ENCODE measurements around the gene FGGY.
"Not testable (repeated sequence)": the region's sequence is repeated elsewhere in the genome, so short reads cannot be mapped to it uniquely, and the experiment has no call there.

FGGY gene

GRCh38 chr1:59564192-59564891, 267.4 kb downstream of the FGGY start:
- DNase-seq (ENCODE audit: extremely low read depth in 1 of 2, low read depth in 1 of 2) = no peak

DNA sequence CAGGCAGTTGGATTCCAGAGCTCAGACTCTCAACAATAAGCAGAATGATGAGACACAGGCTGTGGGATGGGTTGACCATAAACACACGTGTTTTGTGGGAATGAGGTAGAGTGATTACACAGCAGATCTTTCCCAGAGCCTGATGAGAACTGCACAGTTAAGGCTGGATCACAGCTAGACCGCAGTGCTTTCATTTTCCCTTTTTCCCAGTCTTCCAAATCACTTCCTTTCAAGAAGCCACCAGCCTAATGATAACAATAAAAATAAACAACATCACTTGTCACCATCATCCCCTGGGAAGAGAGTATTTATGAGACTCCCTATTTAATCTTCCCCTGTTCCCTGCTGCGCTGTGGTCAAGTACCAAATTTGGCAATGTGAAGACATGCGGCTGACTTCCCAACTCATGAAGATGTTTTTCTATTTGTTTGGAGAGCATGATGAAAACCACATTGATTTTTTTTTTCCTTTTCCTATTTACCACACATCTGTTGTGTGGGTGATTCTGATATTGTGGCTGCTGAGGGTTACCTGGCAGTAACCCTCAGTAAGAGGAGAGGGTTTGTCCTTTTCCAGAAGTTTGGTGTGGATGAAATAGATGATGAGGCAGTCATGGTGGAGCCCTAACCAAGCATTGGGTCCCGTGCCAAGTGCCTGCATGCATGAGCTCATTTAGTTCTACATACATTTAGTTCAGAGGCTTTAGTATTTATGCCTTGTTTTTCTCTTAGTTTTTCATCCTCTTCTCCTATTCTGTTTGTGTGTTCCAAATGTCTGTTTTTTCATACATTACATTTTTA, 268.9 kb downstream of the FGGY start:
- DNase-seq (ENCODE audit: extremely low read depth in 1 of 2, low read depth in 1 of 2) = no peak

DNA sequence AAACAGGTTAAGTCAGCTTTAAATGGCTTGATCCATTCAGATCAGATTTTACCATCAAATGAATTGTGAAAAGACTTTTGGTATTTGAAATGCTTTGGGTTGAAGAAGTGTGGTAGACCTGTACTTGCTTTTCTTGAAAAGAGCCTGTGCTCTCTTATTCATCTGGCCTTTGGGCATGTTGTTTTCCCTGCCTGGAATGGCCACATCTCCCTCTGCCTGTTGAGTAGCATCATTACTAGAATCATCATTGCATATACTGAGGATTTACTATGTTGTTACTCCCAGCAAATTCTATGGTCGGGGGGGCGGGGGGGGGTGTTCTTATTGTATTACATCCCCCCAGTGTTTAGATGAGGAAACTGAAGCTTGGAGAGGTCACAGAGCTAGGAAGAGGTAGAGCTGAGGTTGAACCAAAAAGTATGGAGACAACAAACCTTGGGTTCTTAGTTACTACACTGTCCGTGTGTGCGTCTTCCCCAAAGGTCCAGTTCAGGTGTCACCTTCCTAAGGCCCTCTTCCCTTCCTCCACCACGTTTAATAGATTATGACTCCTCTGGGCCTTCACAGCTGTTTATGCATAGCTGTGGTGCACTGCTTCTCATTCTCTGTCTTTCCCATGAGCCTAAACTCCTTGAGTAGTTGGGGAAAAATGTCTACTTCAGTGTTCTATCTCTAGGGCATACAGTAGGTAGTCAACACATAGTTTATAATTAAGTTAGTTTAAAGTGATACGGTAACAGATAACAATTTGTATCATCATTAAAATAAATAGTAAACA, 271.5 kb downstream of the FGGY start:
- no peak for DNase-seq (ENCODE audit: extremely low read depth in 1 of 2, low read depth in 1 of 2)

DNA sequence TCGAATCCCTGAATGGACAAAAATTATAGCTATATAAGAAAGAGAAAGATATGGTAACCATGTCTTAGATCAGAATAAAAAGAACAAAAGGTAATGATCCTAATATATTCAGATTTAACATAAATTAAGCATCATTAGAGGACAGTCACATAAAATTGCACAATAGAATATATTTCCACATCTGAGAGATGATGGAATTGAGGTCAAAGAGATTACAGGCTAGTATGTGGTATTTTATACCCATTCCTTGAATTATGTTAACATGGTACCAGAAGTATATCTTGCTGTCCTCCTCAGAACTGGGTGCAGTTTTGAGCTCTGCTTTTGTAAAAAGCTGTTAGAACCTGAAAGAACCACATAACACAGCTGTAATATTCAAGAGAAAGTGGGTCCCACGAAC, 272.3 kb downstream of the FGGY start:
- no peak for DNase-seq (ENCODE audit: extremely low read depth in 1 of 2, low read depth in 1 of 2)

DNA sequence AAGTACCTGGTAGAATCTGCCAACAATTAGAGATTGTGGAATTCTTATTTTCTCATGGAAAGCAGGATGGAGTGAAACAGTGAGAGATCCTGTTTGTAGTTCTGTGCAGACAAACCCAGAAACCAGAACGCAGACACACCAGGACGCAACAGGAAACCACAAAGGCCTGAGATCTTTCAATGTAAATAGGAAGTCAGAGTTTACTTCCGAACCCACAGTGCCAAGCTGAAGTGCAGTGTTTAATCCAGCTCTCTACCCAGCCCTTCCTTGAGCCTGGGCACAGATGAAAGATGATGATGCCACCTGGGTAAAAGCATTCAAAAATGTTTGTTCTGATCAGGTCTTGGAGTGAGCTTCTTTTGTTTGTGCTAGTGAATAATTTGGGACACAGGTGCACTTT, 273.6 kb downstream of the FGGY start:
- no peak for DNase-seq (ENCODE audit: extremely low read depth in 1 of 2, low read depth in 1 of 2)

- DNase-seq (ENCODE audit: extremely low read depth in 1 of 2, low read depth in 1 of 2) = no peak
These were observed 277.2 kb downstream of the FGGY start for GRCh38 chr1:59574085-59574484.

- DNase-seq (ENCODE audit: extremely low read depth in 1 of 2, low read depth in 1 of 2) = no peak
These were observed 280.9 kb downstream of the FGGY start for GRCh38 chr1:59577774-59578173.

DNA sequence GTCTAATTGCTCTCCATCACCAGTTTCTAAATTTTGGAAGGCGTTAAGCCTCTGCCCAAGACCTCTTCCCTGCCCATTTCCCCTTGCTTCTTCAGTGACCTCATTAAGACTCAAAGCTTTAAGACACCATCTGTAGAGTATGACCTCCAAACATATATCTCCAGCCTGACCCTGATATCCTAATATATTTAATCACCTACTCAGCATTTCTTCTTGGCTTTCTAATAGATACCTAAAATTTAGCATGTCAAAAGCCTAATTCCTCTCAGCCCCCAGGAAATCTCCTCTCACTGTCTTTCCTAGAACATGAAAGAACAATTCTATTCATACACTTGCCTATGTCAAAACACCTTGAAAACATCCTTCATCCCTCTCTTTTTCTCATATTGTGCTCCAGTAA, 282.3 kb downstream of the FGGY start:
- no peak for DNase-seq (ENCODE audit: extremely low read depth in 1 of 2, low read depth in 1 of 2)

- DNase-seq (ENCODE audit: extremely low read depth in 1 of 2, low read depth in 1 of 2) = no peak
These were observed 283.4 kb downstream of the FGGY start for GRCh38 chr1:59580257-59580656.

- not testable (repeated sequence) for DNase-seq (ENCODE audit: extremely low read depth in 1 of 2, low read depth in 1 of 2)
These were observed 295.5 kb downstream of the FGGY start for GRCh38 chr1:59592410-59592809.

DNA sequence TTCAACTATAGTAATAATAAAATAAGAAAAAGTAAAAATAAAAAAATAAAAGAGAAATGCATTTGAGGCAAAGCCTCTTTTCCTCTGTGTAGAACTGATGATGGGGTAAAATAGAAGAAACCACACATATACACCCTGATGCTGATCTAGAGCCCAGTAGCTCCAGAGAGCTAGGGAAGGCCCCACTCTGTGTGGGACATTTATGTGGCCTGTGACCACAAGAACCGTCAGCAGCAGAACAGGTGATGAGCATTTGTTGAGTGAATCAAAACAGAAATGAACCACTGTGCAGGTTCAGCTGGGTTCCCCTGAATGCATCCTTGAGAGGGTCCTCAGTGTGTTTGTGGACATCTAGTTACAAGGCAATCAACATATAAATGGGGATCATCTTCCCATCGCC, 296.0 kb downstream of the FGGY start:
- DNase-seq (ENCODE audit: extremely low read depth in 1 of 2, low read depth in 1 of 2) = no peak

- DNase-seq (ENCODE audit: extremely low read depth in 1 of 2, low read depth in 1 of 2) = no peak
These were observed 297.2 kb downstream of the FGGY start for GRCh38 chr1:59593798-59594790.

- DNase-seq (ENCODE audit: extremely low read depth in 1 of 2, low read depth in 1 of 2) = no peak
These were observed 298.9 kb downstream of the FGGY start for GRCh38 chr1:59595774-59596173.

- DNase-seq (ENCODE audit: extremely low read depth in 1 of 2, low read depth in 1 of 2) = no peak
These were observed 299.5 kb downstream of the FGGY start for GRCh38 chr1:59596432-59596831.

GRCh38 chr1:59596956-59597355, 300.1 kb downstream of the FGGY start:
- DNase-seq (ENCODE audit: extremely low read depth in 1 of 2, low read depth in 1 of 2) = no peak

DNA sequence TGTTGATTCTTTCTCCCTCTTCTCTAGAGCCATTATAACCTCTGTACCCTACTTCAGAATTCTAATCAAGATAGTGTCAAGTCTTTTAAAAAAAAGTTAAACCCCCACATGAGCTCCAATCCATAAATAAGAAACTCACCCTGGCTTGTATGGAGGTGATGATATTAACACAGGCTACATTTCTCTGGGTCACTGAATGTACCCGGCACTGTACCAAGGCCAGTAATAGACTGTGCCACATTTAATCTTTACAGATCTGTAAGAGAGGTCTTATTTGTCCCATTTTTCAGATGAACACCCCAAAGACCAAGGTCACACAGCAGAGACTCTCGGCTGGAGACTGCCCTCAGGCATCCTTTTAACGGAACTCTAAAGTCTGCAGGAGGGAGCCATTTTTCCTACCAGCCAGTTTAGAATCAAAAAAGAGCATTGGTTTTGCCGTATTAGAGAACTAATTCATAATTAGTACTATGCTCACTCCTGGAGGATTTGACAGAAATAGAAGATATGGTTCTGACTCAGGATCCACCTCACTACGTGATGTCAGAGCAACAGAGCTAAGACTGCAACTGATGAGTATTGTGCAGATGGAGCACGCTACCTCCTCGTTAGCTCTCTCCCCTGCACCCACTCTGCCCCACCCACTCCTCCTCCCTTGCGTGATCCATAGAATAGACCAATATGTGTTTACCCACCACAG, 300.7 kb downstream of the FGGY start:
- no peak for DNase-seq (ENCODE audit: extremely low read depth in 1 of 2, low read depth in 1 of 2)

DNA sequence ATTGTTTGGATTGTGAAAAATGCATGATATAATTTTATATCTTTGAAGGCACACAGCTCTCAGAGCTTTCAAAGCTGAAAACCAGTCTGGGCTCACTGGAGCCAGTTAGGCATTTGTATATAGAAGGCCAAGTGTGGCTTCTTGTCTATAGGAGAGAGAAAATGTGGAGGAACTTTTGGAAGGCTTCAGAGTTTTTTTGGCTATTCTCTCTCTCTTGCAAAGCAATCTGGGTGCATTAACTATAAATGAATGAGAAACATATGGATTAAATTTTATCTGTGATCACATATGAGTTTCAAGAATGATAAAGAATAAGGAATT, 301.2 kb downstream of the FGGY start:
- DNase-seq (ENCODE audit: extremely low read depth in 1 of 2, low read depth in 1 of 2) = no peak

GRCh38 chr1:59601041-59601441, 304.1 kb downstream of the FGGY start:
- DNase-seq (ENCODE audit: extremely low read depth in 1 of 2, low read depth in 1 of 2) = no peak

DNA sequence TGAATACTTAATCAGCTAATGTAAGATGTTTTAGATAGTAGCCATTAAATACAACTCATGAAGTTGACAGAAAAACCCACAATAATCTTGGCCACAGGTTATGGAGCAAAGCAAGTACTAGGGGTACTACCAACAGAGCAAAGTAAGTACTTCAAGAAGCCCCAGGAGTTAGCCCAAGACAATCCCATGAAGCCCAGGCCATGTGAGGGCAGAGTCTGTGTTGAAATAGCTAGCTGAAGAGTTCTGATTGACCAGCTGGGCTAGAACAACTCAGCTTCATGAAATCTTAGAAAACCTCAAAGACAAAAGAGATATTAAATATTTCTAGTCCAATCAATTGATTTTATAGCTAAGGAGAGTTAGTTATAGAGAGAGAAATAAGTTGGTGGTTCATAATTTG, 304.9 kb downstream of the FGGY start:
- no peak for DNase-seq (ENCODE audit: extremely low read depth in 1 of 2, low read depth in 1 of 2)

DNA sequence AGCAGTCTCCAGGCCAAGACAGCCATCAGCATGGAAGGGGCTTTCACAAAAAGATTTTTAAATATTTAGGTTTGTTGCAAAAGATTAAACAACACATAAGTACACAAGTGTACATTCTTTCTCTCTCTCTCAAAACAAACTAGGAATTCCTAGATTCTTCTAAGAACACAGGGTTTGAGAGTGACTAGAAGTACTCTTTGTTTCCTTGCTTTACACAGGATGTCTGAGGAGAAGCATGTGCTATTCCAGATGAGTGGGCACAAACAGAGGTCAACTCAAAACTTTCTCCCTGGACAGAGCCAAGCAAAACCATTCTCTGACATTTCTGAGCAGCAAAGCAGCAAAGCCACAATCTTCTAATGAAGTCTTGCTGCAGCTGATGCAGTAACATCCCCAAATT, 307.3 kb downstream of the FGGY start:
- no peak for DNase-seq (ENCODE audit: extremely low read depth in 1 of 2, low read depth in 1 of 2)

Measured in activated CD8-positive, alpha-beta memory T cell treated with anti-CD3 and anti-CD28 coated beads for 1 hour (primary cell).